SKM-1 (cell line): Measurements from ENCODE around the gene RAD23A.
"Not testable (repeated sequence)": the region's sequence is repeated elsewhere in the genome, so short reads cannot be mapped to it uniquely, and the experiment has no call there.

Experiments
- DNase-seq: peaks from one replicate; lab custom pipeline; 2025; ENCODE audit not compliant: unreplicated experiment; lab: John Stamatoyannopoulos, UW

Gene RAD23A

GRCh38 chr19:12945479-12946091 is at the start of gene RAD23A:
TSS of gene RAD23A (plus strand) at chr19:12945862. CDS start at chr19:12945949, 87 bp downstream.
- DNase-seq: peak; percentile 85

- no peak for DNase-seq
These were observed 49.2 kb upstream of the RAD23A start for GRCh38 chr19:12896460-12896859.

- no peak for DNase-seq
These were observed 45.7 kb upstream of the RAD23A start for GRCh38 chr19:12899891-12900518.

- DNase-seq: no peak
These were observed 38.5 kb upstream of the RAD23A start for GRCh38 chr19:12907166-12907565.

- DNase-seq: no peak
These were observed 33.1 kb upstream of the RAD23A start for GRCh38 chr19:12912571-12912970.

GRCh38 chr19:12913011-12913561 is 32.6 kb upstream of the RAD23A start:
- DNase-seq: no peak

GRCh38 chr19:12913851-12914690 is 31.6 kb upstream of the RAD23A start:
- peak; percentile 59 for DNase-seq

- DNase-seq: not testable (repeated sequence)
These were observed 29.8 kb upstream of the RAD23A start for GRCh38 chr19:12915860-12916259.

GRCh38 chr19:12918253-12918652 is 27.4 kb upstream of the RAD23A start:
- no peak for DNase-seq

- no peak for DNase-seq
These were observed 24.6 kb upstream of the RAD23A start for GRCh38 chr19:12921047-12921446.

- DNase-seq: no peak
These were observed 22.7 kb upstream of the RAD23A start for GRCh38 chr19:12922959-12923358.

GRCh38 chr19:12924621-12925310 is 20.9 kb upstream of the RAD23A start:
- DNase-seq: no peak

- DNase-seq: no peak
These were observed 15.5 kb upstream of the RAD23A start for GRCh38 chr19:12930002-12930645.

- no peak for DNase-seq
These were observed 13.0 kb upstream of the RAD23A start for GRCh38 chr19:12932392-12933286.

- DNase-seq: peak; percentile 88
These were observed 12.2 kb upstream of the RAD23A start, which contains the start of gene FARSA for GRCh38 chr19:12933287-12934072. TSS of gene FARSA (minus strand) at chr19:12933711. CDS start at chr19:12933696, 15 bp downstream.

GRCh38 chr19:12935071-12935470 is 10.6 kb upstream of the RAD23A start:
- DNase-seq: no peak

GRCh38 chr19:12936582-12936981 is 9.1 kb upstream of the RAD23A start:
- no peak for DNase-seq

GRCh38 chr19:12937093-12937926 is 8.4 kb upstream of the RAD23A start:
- DNase-seq: peak; percentile 78
